Measurements from ENCODE around the gene ZNF862. TPM values are rescaled to one million over a fixed set of nuclear protein-coding genes. Genes with fewer than 3 reads are reported as not detected.

ZNF862 gene
- total and polyA plus RNA-seq, 2 donors from 2014 or later, result 5.7 to 29.1 TPM

- Histone ChIP-seq H3K27ac (ENCODE audit: low read depth in 2 of 2, low read length in 2 of 2) (no peak overlapping the region), H3K9ac (ENCODE audit: low read length in 3 of 3) (no peak overlapping the region), H3K4me1 (ENCODE audit: control insufficient read depth in 2 of 3, insufficient read depth in 2 of 3, low read depth in 1 of 3, low read length in 3 of 3) (no peaks in the 10 kb centered on the region), H3K36me3 (ENCODE audit: control insufficient read depth in 2 of 3, insufficient read depth in 3 of 3, low read length in 3 of 3) (peaks cover 0 to 20% (median 14%) of the 10 kb centered on the region in 3 donors), H3K4me3 (ENCODE audit: low read length in 3 of 3) (no peak overlapping the region), H3K27me3 (ENCODE audit: control insufficient read depth, insufficient read depth, low read length) (no peaks in the 10 kb centered on the region), H3K9me3 (ENCODE audit: control insufficient read depth in 2 of 3, insufficient read depth in 1 of 3, low read length in 3 of 3) (no peaks in the 10 kb centered on the region)
- intact Hi-C loops (cut with DNase I), result no loop called here
- FAIRE-seq (no peak), DNase-seq (peak in 1 of 5 donors; percentile 22)
- TF ChIP-seq CTCF (IDR thresholded peaks at IDR 0.05; ENCODE audit: borderline replicate concordance, extremely low read depth, insufficient read depth), result no peak
These were observed 28.1 kb downstream of the ZNF862 start for GRCh38 chr7:149866139-149866778.

- DNase-seq, result peak in 3 of 5 donors; percentile 30 to 82 (median 49)
- TF ChIP-seq CTCF (IDR thresholded peaks at IDR 0.05; ENCODE audit: borderline replicate concordance, extremely low read depth, insufficient read depth), result no peak
These were observed 28.7 kb downstream of the ZNF862 start for GRCh38 chr7:149866779-149867447.

GRCh38 chr7:149867762-149868622 is 29.8 kb downstream of the ZNF862 start:
- H3K9me3 ChIP-seq (ENCODE audit: control insufficient read depth in 2 of 3, insufficient read depth in 1 of 3, low read length in 3 of 3), result no peaks in the 10 kb centered on the region
- H3K9ac ChIP-seq (ENCODE audit: low read length in 3 of 3), result no peak overlapping the region
- no peak for TF ChIP-seq CTCF (IDR thresholded peaks at IDR 0.05; ENCODE audit: borderline replicate concordance, extremely low read depth, insufficient read depth)
- H3K4me1 ChIP-seq (ENCODE audit: control insufficient read depth in 2 of 3, insufficient read depth in 2 of 3, low read depth in 1 of 3, low read length in 3 of 3), result peaks cover 0 to 5% (median 0%) of the 10 kb centered on the region in 3 donors
- FAIRE-seq (no peak), DNase-seq (peak in 1 of 5 donors; percentile 27)
- peaks cover 0 to 4% (median 3%) of the 10 kb centered on the region in 3 donors for H3K36me3 ChIP-seq (ENCODE audit: control insufficient read depth in 2 of 3, insufficient read depth in 3 of 3, low read length in 3 of 3)
- H3K27ac ChIP-seq (ENCODE audit: low read depth in 2 of 2, low read length in 2 of 2), result no peak overlapping the region
- H3K27me3 ChIP-seq (ENCODE audit: control insufficient read depth, insufficient read depth, low read length), result no peaks in the 10 kb centered on the region
- H3K4me3 ChIP-seq (ENCODE audit: low read length in 3 of 3), result no peak overlapping the region
- intact Hi-C loops (cut with DNase I), result no loop called here

More at GRCh38 chr7:149866779-149867447, 28.7 kb downstream of the ZNF862 start:
- Histone ChIP-seq H3K27ac (ENCODE audit: low read depth in 2 of 2, low read length in 2 of 2) (no peak overlapping the region), H3K9ac (ENCODE audit: low read length in 3 of 3) (no peak overlapping the region), H3K4me1 (ENCODE audit: control insufficient read depth in 2 of 3, insufficient read depth in 2 of 3, low read depth in 1 of 3, low read length in 3 of 3) (no peaks in the 10 kb centered on the region), H3K4me3 (ENCODE audit: low read length in 3 of 3) (no peak overlapping the region), H3K9me3 (ENCODE audit: control insufficient read depth in 2 of 3, insufficient read depth in 1 of 3, low read length in 3 of 3) (no peaks in the 10 kb centered on the region), H3K36me3 (ENCODE audit: control insufficient read depth in 2 of 3, insufficient read depth in 3 of 3, low read length in 3 of 3) (peaks cover 0 to 13% (median 9%) of the 10 kb centered on the region in 3 donors), H3K27me3 (ENCODE audit: control insufficient read depth, insufficient read depth, low read length) (no peaks in the 10 kb centered on the region)
- intact Hi-C loops (cut with DNase I), result no loop called here
- no peak for FAIRE-seq

All from kidney (tissue), 14 donors.